Neural cell (in vitro differentiated cells): Measurements from ENCODE around the gene PRF1.

ENCODE experiments used
- EP300 ChIP-seq: fragments of 450-650 bp; conservative IDR thresholded peaks from 2 replicates; pipeline ENCODE4 v1.6.1; 2014; ENCODE audit warnings: antibody characterized with exemption, mild to moderate bottlenecking, moderate library complexity; ENCODE audit not compliant: poor library complexity, severe bottlenecking
- POLR2AphosphoS5 ChIP-seq: IDR thresholded peaks from 2 replicates; pipeline ENCODE4 v1.6.1; 2012
- RAD21 ChIP-seq: fragments of 450-650 bp; conservative IDR thresholded peaks from 2 replicates; pipeline ENCODE4 v1.6.1; 2014; ENCODE audit warnings: antibody characterized with exemption, mild to moderate bottlenecking, moderate library complexity
- TAF1 ChIP-seq: IDR thresholded peaks from 2 replicates; pipeline ENCODE4 v1.6.1; 2012; ENCODE audit warnings: low read depth
- TF ChIP-seq, protein P1 (sequence below): fragments of 450-650 bp; IDR thresholded peaks from 2 replicates; pipeline ENCODE4 v1.5.1; 2014; ENCODE audit warnings: antibody characterized with exemption, mild to moderate bottlenecking, moderate library complexity; ENCODE audit not compliant: poor library complexity, severe bottlenecking

DNA sequence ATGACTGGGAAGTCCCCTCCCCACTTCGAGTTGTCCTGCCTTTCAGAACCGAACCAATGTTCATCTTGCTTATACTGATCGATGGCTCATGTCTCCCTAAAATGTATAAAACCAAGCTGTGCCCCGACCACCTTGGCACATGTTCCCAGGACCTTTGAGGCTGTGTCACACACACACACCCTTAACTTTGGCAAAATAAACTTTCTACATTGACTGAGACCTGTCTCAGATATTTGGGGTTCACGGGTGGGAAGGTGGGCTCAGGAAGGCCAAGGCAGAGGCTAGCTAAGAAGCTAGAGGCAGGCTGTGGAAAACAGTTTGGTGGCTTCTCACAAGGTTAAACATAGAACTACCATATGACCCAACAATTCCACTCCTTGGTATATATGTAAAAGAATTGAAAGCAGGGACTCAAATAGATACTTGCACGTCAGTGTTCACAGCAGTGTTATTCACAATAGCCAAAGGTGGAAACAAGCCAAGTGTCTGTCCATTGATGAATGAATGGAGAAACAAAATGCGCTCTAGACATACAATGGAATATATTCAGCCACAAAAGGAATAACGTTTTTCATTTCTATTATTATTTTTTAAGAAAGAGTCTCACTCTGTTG lies 15.4 kb downstream of the PRF1 start:
- TF ChIP-seq, protein P1, sequence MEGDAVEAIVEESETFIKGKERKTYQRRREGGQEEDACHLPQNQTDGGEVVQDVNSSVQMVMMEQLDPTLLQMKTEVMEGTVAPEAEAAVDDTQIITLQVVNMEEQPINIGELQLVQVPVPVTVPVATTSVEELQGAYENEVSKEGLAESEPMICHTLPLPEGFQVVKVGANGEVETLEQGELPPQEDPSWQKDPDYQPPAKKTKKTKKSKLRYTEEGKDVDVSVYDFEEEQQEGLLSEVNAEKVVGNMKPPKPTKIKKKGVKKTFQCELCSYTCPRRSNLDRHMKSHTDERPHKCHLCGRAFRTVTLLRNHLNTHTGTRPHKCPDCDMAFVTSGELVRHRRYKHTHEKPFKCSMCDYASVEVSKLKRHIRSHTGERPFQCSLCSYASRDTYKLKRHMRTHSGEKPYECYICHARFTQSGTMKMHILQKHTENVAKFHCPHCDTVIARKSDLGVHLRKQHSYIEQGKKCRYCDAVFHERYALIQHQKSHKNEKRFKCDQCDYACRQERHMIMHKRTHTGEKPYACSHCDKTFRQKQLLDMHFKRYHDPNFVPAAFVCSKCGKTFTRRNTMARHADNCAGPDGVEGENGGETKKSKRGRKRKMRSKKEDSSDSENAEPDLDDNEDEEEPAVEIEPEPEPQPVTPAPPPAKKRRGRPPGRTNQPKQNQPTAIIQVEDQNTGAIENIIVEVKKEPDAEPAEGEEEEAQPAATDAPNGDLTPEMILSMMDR = no peak
- TF ChIP-seq TAF1 (no peak), EP300 (no peak), POLR2AphosphoS5 (no peak), RAD21 (no peak)
